ENCODE measurements around the gene LYSMD4. TPM values are rescaled to one million over a fixed set of nuclear protein-coding genes. Genes with fewer than 3 reads are reported as not detected.

Gene LYSMD4
- total and polyA plus RNA-seq, 2 donors (not counting 1 experiment from before 2014, with no cell fraction given): 9.7 to 10.3 TPM

DNA sequence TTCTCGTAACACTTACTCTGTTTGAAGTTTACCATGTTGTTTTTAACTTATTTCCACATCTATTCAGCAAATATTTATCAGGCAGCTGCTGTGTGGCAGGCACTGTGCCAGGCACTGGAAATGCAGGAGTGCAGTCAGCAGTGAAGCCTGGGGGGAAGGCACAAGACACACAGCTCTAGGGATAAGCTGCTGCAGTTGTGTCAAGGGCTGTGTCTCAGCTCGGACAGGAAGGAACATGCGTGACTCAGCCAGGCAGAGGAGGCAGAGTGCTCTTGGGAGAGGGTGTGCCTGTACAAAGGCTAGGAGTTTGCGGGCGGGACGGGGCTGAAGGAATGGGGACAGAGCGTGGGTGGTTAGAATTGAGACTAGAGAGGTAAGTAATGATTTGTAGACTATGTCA, 24.7 kb downstream of the LYSMD4 start:
- ChIA-PET POLR2A (no interaction called here), CTCF (interaction anchor here (1.0 to 3.0 kb wide), 4 partner anchors 20 to 435 kb away, joined by 3 to 25 read pairs (median 8); no protein-coding TSS in a partner anchor)
- Histone ChIP-seq H3K9ac (ENCODE audit: low read length) (no peak overlapping the region), H4K20me1 (ENCODE audit: control insufficient read depth, insufficient read depth, low read length, poor library complexity, severe bottlenecking) (no peaks in the 10 kb centered on the region), H3K4me3 (ENCODE audit: control extremely low read depth in 1 of 5, extremely low read depth in 1 of 5, insufficient read depth in 1 of 5, low read depth in 2 of 5, low read length in 4 of 5) (no peak overlapping the region), H3K27me3 (replicated peaks in 1 of 4; ENCODE audit: control extremely low read depth in 1 of 4, control insufficient read depth in 3 of 4, insufficient read depth in 4 of 4, low read length in 3 of 4) (no peaks in the 10 kb centered on the region), H3K4me1 (ENCODE audit: control insufficient read depth in 2 of 2, insufficient read depth in 2 of 2, low read length in 2 of 2) (peaks cover 7 to 9% of the 10 kb centered on the region in 2 donors), H2AFZ (ENCODE audit: insufficient read depth, low read depth, low read length, poor library complexity, severe bottlenecking) (no peak overlapping the region), H3K4me2 (replicated peaks; ENCODE audit: low read depth, low read length, poor library complexity, severe bottlenecking) (no peak overlapping the region), H3K27ac (ENCODE audit: low read length in 2 of 2) (no peak overlapping the region), H3K9me3 (ENCODE audit: control extremely low read depth in 1 of 3, control insufficient read depth in 2 of 3, insufficient read depth in 1 of 3, low read length in 2 of 3) (no peaks in the 10 kb centered on the region), H3K79me2 (ENCODE audit: control insufficient read depth, insufficient read depth, low read length) (peaks cover 4% of the 10 kb centered on the region), H3K36me3 (replicated peaks in 1 of 2; ENCODE audit: control extremely low read depth in 1 of 2, control insufficient read depth in 1 of 2, extremely low read depth in 1 of 2, insufficient read depth in 2 of 2, low read length in 1 of 2) (peaks cover 10 to 65% of the 10 kb centered on the region in 2 experiments)
- Mint-ChIP-seq H3K9me3 (ENCODE audit: insufficient read depth) (no peaks in the 10 kb centered on the region), H3K27ac (no peak overlapping the region), H3K27me3 (no peaks in the 10 kb centered on the region), H3K4me3 (no peak overlapping the region), H3K4me1 (peaks cover 13% of the 10 kb centered on the region)
- DNase-seq: no peak
- intact Hi-C loops (cut with micrococcal nuclease): no loop called here
- no peak for TF ChIP-seq EZH2 (IDR thresholded peaks at IDR 0.05; ENCODE audit: borderline replicate concordance, insufficient read depth, low read depth, low read length, poor library complexity, severe bottlenecking)
- TF ChIP-seq, protein P1, sequence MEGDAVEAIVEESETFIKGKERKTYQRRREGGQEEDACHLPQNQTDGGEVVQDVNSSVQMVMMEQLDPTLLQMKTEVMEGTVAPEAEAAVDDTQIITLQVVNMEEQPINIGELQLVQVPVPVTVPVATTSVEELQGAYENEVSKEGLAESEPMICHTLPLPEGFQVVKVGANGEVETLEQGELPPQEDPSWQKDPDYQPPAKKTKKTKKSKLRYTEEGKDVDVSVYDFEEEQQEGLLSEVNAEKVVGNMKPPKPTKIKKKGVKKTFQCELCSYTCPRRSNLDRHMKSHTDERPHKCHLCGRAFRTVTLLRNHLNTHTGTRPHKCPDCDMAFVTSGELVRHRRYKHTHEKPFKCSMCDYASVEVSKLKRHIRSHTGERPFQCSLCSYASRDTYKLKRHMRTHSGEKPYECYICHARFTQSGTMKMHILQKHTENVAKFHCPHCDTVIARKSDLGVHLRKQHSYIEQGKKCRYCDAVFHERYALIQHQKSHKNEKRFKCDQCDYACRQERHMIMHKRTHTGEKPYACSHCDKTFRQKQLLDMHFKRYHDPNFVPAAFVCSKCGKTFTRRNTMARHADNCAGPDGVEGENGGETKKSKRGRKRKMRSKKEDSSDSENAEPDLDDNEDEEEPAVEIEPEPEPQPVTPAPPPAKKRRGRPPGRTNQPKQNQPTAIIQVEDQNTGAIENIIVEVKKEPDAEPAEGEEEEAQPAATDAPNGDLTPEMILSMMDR (IDR thresholded peaks at IDR 0.05): no peak
- WGBS (ENCODE audit: insufficient coverage): 99% methylated on average over 6 of the region's 7 CpGs
- no peak for ATAC-seq (ENCODE audit: low read depth)

DNA sequence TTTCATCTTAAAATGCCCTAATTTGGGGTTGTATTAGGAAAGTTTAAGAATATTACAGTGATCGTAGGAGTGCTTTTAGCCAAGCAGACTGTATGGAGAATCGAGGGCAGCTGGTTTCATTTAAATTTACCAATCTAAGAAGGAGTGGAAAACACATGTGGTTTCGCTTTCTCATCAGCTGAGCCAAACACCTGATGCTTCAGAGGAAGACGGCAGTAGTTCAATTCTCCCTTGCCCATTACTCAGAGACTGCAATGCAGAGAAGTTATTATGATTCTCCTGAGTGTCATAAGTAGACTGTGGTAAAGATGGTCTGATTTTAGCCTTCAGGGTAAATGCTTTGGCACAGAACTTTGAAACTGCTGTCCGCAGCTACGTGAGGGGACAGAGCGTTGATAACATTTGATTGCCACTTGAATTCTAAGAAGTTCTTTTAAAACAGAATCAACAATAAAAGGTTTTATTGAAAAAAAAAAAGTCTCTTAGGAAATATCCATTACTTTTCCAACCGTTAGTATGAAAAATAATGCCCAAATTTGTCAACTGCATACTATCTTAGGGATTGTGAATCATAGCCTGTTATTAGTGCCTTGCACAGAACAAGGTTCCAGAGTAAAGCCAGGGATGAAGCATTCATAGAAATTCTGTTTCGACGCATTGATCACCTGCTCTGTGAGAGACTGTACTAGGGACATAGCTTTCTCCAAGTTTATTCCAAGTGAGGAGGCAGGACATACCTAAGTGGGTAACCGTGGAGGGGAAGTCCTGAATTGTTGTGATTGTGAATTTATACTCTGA, 25.6 kb downstream of the LYSMD4 start:
- Histone ChIP-seq H3K4me2 (replicated peaks; ENCODE audit: low read depth, low read length, poor library complexity, severe bottlenecking) (no peak overlapping the region), H3K27me3 (replicated peaks in 1 of 4; ENCODE audit: control extremely low read depth in 1 of 4, control insufficient read depth in 3 of 4, insufficient read depth in 4 of 4, low read length in 3 of 4) (no peaks in the 10 kb centered on the region), H3K36me3 (replicated peaks in 1 of 2; ENCODE audit: control extremely low read depth in 1 of 2, control insufficient read depth in 1 of 2, extremely low read depth in 1 of 2, insufficient read depth in 2 of 2, low read length in 1 of 2) (peaks cover 10 to 58% of the 10 kb centered on the region in 2 experiments), H4K20me1 (ENCODE audit: control insufficient read depth, insufficient read depth, low read length, poor library complexity, severe bottlenecking) (no peaks in the 10 kb centered on the region), H3K9me3 (ENCODE audit: control extremely low read depth in 1 of 3, control insufficient read depth in 2 of 3, insufficient read depth in 1 of 3, low read length in 2 of 3) (no peaks in the 10 kb centered on the region), H3K4me1 (ENCODE audit: control insufficient read depth in 2 of 2, insufficient read depth in 2 of 2, low read length in 2 of 2) (peaks cover 15 to 18% of the 10 kb centered on the region in 2 donors), H3K79me2 (ENCODE audit: control insufficient read depth, insufficient read depth, low read length) (peaks cover 4% of the 10 kb centered on the region), H3K27ac (ENCODE audit: low read length in 2 of 2) (no peak overlapping the region), H3K4me3 (ENCODE audit: control extremely low read depth in 1 of 5, extremely low read depth in 1 of 5, insufficient read depth in 1 of 5, low read depth in 2 of 5, low read length in 4 of 5) (no peak overlapping the region), H3K9ac (ENCODE audit: low read length) (no peak overlapping the region), H2AFZ (ENCODE audit: insufficient read depth, low read depth, low read length, poor library complexity, severe bottlenecking) (no peak overlapping the region)
- no peak overlapping the region for H3K27ac Mint-ChIP-seq
- WGBS (ENCODE audit: insufficient coverage): 64% methylated on average over 5 of the region's 11 CpGs
- H3K4me1 Mint-ChIP-seq: peaks cover 22% of the 10 kb centered on the region
- no peaks in the 10 kb centered on the region for H3K27me3 Mint-ChIP-seq
- H3K4me3 Mint-ChIP-seq: no peak overlapping the region
- ChIA-PET POLR2A (no interaction called here), CTCF (interaction anchor here (1.0 to 3.0 kb wide), 3 partner anchors 49 to 435 kb away, joined by 4 to 25 read pairs (median 11); no protein-coding TSS in a partner anchor)
- H3K9me3 Mint-ChIP-seq (ENCODE audit: insufficient read depth): no peaks in the 10 kb centered on the region
- TF ChIP-seq EZH2 (IDR thresholded peaks at IDR 0.05; ENCODE audit: borderline replicate concordance, insufficient read depth, low read depth, low read length, poor library complexity, severe bottlenecking): no peak
- TF ChIP-seq, protein P1 (IDR thresholded peaks at IDR 0.05): no peak
- DNase-seq (no peak), ATAC-seq (ENCODE audit: low read depth) (no peak)
- intact Hi-C loops (cut with micrococcal nuclease): no loop called here
